Measurements from ENCODE around the gene PODXL.

Gene PODXL

GRCh38 chr7:131498237-131498885, 58.1 kb downstream of the PODXL start:
- H3K36me3 Mint-ChIP-seq (ENCODE audit: insufficient read depth) = peaks cover 4% of the 10 kb centered on the region
- H3K4me3 Mint-ChIP-seq = no peak overlapping the region
- H3K9me3 Mint-ChIP-seq = no peaks in the 10 kb centered on the region
- H3K27me3 Mint-ChIP-seq = no peaks in the 10 kb centered on the region
- DNase-seq (no peak), ATAC-seq (replicated peaks) (no peak)
- peaks cover 16 to 23% of the 10 kb centered on the region in 2 donors for H3K4me1 Mint-ChIP-seq (ENCODE audit: low read depth in 2 of 2)
- H3K27ac Mint-ChIP-seq = no peak overlapping the region

- Mint-ChIP-seq H3K27ac (no peak overlapping the region), H3K4me3 (no peak overlapping the region), H3K4me1 (ENCODE audit: low read depth in 2 of 2) (peaks cover 11 to 19% of the 10 kb centered on the region in 2 donors), H3K36me3 (ENCODE audit: insufficient read depth) (peaks cover 6% of the 10 kb centered on the region), H3K9me3 (no peaks in the 10 kb centered on the region), H3K27me3 (no peaks in the 10 kb centered on the region)
- ATAC-seq (replicated peaks) (no peak), DNase-seq (no peak)
Measured at GRCh38 chr7:131497454-131497853, 59.0 kb downstream of the PODXL start.

- no peak for DNase-seq
- Mint-ChIP-seq H3K4me1 (ENCODE audit: low read depth in 2 of 2) (peaks cover 1 to 6% of the 10 kb centered on the region in 2 donors), H3K9me3 (no peaks in the 10 kb centered on the region), H3K27ac (no peak overlapping the region), H3K4me3 (no peak overlapping the region), H3K36me3 (ENCODE audit: insufficient read depth) (peaks cover 7% of the 10 kb centered on the region), H3K27me3 (no peaks in the 10 kb centered on the region)
- no peak for ATAC-seq (replicated peaks)
Measured at GRCh38 chr7:131495669-131496498, 60.5 kb downstream of the PODXL start.

- no peaks in the 10 kb centered on the region for H3K27me3 Mint-ChIP-seq
- ATAC-seq (replicated peaks) (no peak), DNase-seq (no peak)
- peaks cover 4% of the 10 kb centered on the region for H3K36me3 Mint-ChIP-seq (ENCODE audit: insufficient read depth)
- no peak overlapping the region for H3K4me3 Mint-ChIP-seq
- H3K9me3 Mint-ChIP-seq = no peaks in the 10 kb centered on the region
- peaks cover 0 to under 1% of the 10 kb centered on the region in 2 donors for H3K4me1 Mint-ChIP-seq (ENCODE audit: low read depth in 2 of 2)
- H3K27ac Mint-ChIP-seq = no peak overlapping the region
Measured at GRCh38 chr7:131494182-131494581, 62.2 kb downstream of the PODXL start.

- no peaks in the 10 kb centered on the region for H3K27me3 Mint-ChIP-seq
- DNase-seq (no peak), ATAC-seq (replicated peaks) (no peak)
- H3K36me3 Mint-ChIP-seq (ENCODE audit: insufficient read depth) = peaks cover 4% of the 10 kb centered on the region
- no peaks in the 10 kb centered on the region for H3K9me3 Mint-ChIP-seq
- peaks cover 0 to 5% of the 10 kb centered on the region in 2 donors for H3K4me1 Mint-ChIP-seq (ENCODE audit: low read depth in 2 of 2)
- H3K27ac Mint-ChIP-seq = no peak overlapping the region
- no peak overlapping the region for H3K4me3 Mint-ChIP-seq
Measured at GRCh38 chr7:131493581-131493980, 62.8 kb downstream of the PODXL start.

- H3K4me3 Mint-ChIP-seq = no peak overlapping the region
- DNase-seq (no peak), ATAC-seq (replicated peaks) (no peak)
- H3K4me1 Mint-ChIP-seq (ENCODE audit: low read depth in 2 of 2) = peaks cover 0 to 5% of the 10 kb centered on the region in 2 donors
- H3K36me3 Mint-ChIP-seq (ENCODE audit: insufficient read depth) = peaks cover 5% of the 10 kb centered on the region
- no peaks in the 10 kb centered on the region for H3K9me3 Mint-ChIP-seq
- no peak overlapping the region for H3K27ac Mint-ChIP-seq
- H3K27me3 Mint-ChIP-seq = no peaks in the 10 kb centered on the region
Measured at GRCh38 chr7:131493081-131493480, 63.3 kb downstream of the PODXL start.

- H3K4me3 Mint-ChIP-seq = no peak overlapping the region
- H3K27me3 Mint-ChIP-seq = no peaks in the 10 kb centered on the region
- no peak overlapping the region for H3K27ac Mint-ChIP-seq
- ATAC-seq (replicated peaks) = no peak
- no peaks in the 10 kb centered on the region for H3K9me3 Mint-ChIP-seq
- H3K36me3 Mint-ChIP-seq (ENCODE audit: insufficient read depth) = peaks cover 13% of the 10 kb centered on the region
- H3K4me1 Mint-ChIP-seq (ENCODE audit: low read depth in 2 of 2) = peaks cover 0 to 5% of the 10 kb centered on the region in 2 donors
- no peak for DNase-seq
Measured at GRCh38 chr7:131489881-131490280, 66.5 kb downstream of the PODXL start.

- ATAC-seq (replicated peaks) (no peak), DNase-seq (no peak)
- H3K9me3 Mint-ChIP-seq = no peaks in the 10 kb centered on the region
- peaks cover 13% of the 10 kb centered on the region for H3K36me3 Mint-ChIP-seq (ENCODE audit: insufficient read depth)
- H3K27ac Mint-ChIP-seq = no peak overlapping the region
- peaks cover 0 to 5% of the 10 kb centered on the region in 2 donors for H3K4me1 Mint-ChIP-seq (ENCODE audit: low read depth in 2 of 2)
- no peaks in the 10 kb centered on the region for H3K27me3 Mint-ChIP-seq
- no peak overlapping the region for H3K4me3 Mint-ChIP-seq
Measured at GRCh38 chr7:131489196-131489595, 67.2 kb downstream of the PODXL start.

- H3K36me3 Mint-ChIP-seq (ENCODE audit: insufficient read depth) = peaks cover 13% of the 10 kb centered on the region
- no peak overlapping the region for H3K27ac Mint-ChIP-seq
- no peak overlapping the region for H3K4me3 Mint-ChIP-seq
- peaks cover 0 to 5% of the 10 kb centered on the region in 2 donors for H3K4me1 Mint-ChIP-seq (ENCODE audit: low read depth in 2 of 2)
- no peaks in the 10 kb centered on the region for H3K9me3 Mint-ChIP-seq
- no peak for ATAC-seq (replicated peaks)
- no peaks in the 10 kb centered on the region for H3K27me3 Mint-ChIP-seq
- DNase-seq = no peak
Measured at GRCh38 chr7:131488361-131488760, 68.1 kb downstream of the PODXL start.

GRCh38 chr7:131487217-131487616, 69.2 kb downstream of the PODXL start:
- H3K36me3 Mint-ChIP-seq (ENCODE audit: insufficient read depth) = peaks cover 12% of the 10 kb centered on the region

GRCh38 chr7:131486346-131486745, 70.1 kb downstream of the PODXL start:
- no peaks in the 10 kb centered on the region for H3K9me3 Mint-ChIP-seq
- peaks cover 13% of the 10 kb centered on the region for H3K36me3 Mint-ChIP-seq (ENCODE audit: insufficient read depth)
- ATAC-seq (replicated peaks) (no peak), DNase-seq (no peak)
- peaks cover 0 to 5% of the 10 kb centered on the region in 2 donors for H3K4me1 Mint-ChIP-seq (ENCODE audit: low read depth in 2 of 2)
- no peaks in the 10 kb centered on the region for H3K27me3 Mint-ChIP-seq
- H3K27ac Mint-ChIP-seq = no peak overlapping the region
- no peak overlapping the region for H3K4me3 Mint-ChIP-seq

More at GRCh38 chr7:131487217-131487616, 69.2 kb downstream of the PODXL start:
- Mint-ChIP-seq H3K9me3 (no peaks in the 10 kb centered on the region), H3K27me3 (no peaks in the 10 kb centered on the region), H3K4me3 (no peak overlapping the region), H3K4me1 (ENCODE audit: low read depth in 2 of 2) (peaks cover 0 to 5% of the 10 kb centered on the region in 2 donors), H3K27ac (no peak overlapping the region)
- ATAC-seq (replicated peaks) (no peak), DNase-seq (no peak)

GRCh38 chr7:131483586-131483985, 72.8 kb downstream of the PODXL start:
- DNase-seq (no peak), ATAC-seq (replicated peaks) (no peak)
- H3K27me3 Mint-ChIP-seq = no peaks in the 10 kb centered on the region
- no peaks in the 10 kb centered on the region for H3K9me3 Mint-ChIP-seq
- no peak overlapping the region for H3K4me3 Mint-ChIP-seq
- H3K4me1 Mint-ChIP-seq (ENCODE audit: low read depth in 2 of 2) = no peaks in the 10 kb centered on the region
- H3K27ac Mint-ChIP-seq = no peak overlapping the region
- H3K36me3 Mint-ChIP-seq (ENCODE audit: insufficient read depth) = peaks cover 13% of the 10 kb centered on the region

- H3K4me3 Mint-ChIP-seq = no peak overlapping the region
- no peaks in the 10 kb centered on the region for H3K9me3 Mint-ChIP-seq
- H3K4me1 Mint-ChIP-seq (ENCODE audit: low read depth in 2 of 2) = no peaks in the 10 kb centered on the region
- no peaks in the 10 kb centered on the region for H3K27me3 Mint-ChIP-seq
- DNase-seq (no peak), ATAC-seq (replicated peaks) (no peak)
- peaks cover 9% of the 10 kb centered on the region for H3K36me3 Mint-ChIP-seq (ENCODE audit: insufficient read depth)
- H3K27ac Mint-ChIP-seq = no peak overlapping the region
Measured at GRCh38 chr7:131482800-131483199, 73.6 kb downstream of the PODXL start.
